HG03439 (cell line): Measurements from ENCODE around the gene LAPTM4A.
"Not testable (repeated sequence)": the region's sequence is repeated elsewhere in the genome, so short reads cannot be mapped to it uniquely, and the experiment has no call there.

Source experiments
- ATAC-seq: cut with Tn5 transposase; IDR thresholded peaks from one replicate; pipeline ENCODE4 v1.9.1; 2021; ENCODE audit warnings: mild to moderate bottlenecking, moderate library complexity; ENCODE audit not compliant: unreplicated experiment

LAPTM4A gene

GRCh38 chr2:20052861-20053281, 1.4 kb upstream of the LAPTM4A start:
- no peak for ATAC-seq

- no peak for ATAC-seq
Measured at GRCh38 chr2:20052229-20052851, 912 bp upstream of the LAPTM4A start.

- ATAC-seq: peak; percentile 23
Measured at GRCh38 chr2:20050646-20051531, 539 bp downstream of the LAPTM4A start.

- no peak for ATAC-seq
Measured at GRCh38 chr2:20050104-20050645, 1.3 kb downstream of the LAPTM4A start.

GRCh38 chr2:20049637-20050036, 1.8 kb downstream of the LAPTM4A start:
- ATAC-seq: no peak

GRCh38 chr2:20048488-20049448, 2.7 kb downstream of the LAPTM4A start:
- ATAC-seq: no peak

- not testable (repeated sequence) for ATAC-seq
Measured at GRCh38 chr2:20045712-20046292, 5.6 kb downstream of the LAPTM4A start.

- ATAC-seq: no peak
Measured at GRCh38 chr2:20044778-20045177, 6.7 kb downstream of the LAPTM4A start.

GRCh38 chr2:20042531-20042930, 8.9 kb downstream of the LAPTM4A start:
- no peak for ATAC-seq

- no peak for ATAC-seq
Measured at GRCh38 chr2:20040489-20041172, 10.8 kb downstream of the LAPTM4A start.

GRCh38 chr2:20037660-20038059, 13.8 kb downstream of the LAPTM4A start:
- no peak for ATAC-seq

GRCh38 chr2:20035955-20036666, 15.3 kb downstream of the LAPTM4A start:
- ATAC-seq: no peak

- no peak for ATAC-seq
Measured at GRCh38 chr2:20034821-20035220, 16.6 kb downstream of the LAPTM4A start.

GRCh38 chr2:20034218-20034617, 17.2 kb downstream of the LAPTM4A start:
- no peak for ATAC-seq

GRCh38 chr2:20033322-20033721, 18.1 kb downstream of the LAPTM4A start:
- ATAC-seq: no peak

- no peak for ATAC-seq
Measured at GRCh38 chr2:20030224-20030623, 21.2 kb downstream of the LAPTM4A start.

GRCh38 chr2:20027705-20028434, 23.6 kb downstream of the LAPTM4A start:
- no peak for ATAC-seq

- ATAC-seq: no peak
Measured at GRCh38 chr2:20027260-20027677, 24.2 kb downstream of the LAPTM4A start.
